Lower leg skin (tissue), 3 donors: ENCODE measurements around the gene IQCC.

ENCODE experiments used
- CTCF ChIP-seq, 3 donors: fragments of 450-650 bp; IDR thresholded peaks; one replicate each; pipeline ENCODE4 v1.5.1; 2016; ENCODE audit warnings: antibody characterized with exemption in 3 of 3, mild to moderate bottlenecking in 3 of 3, moderate library complexity in 2 of 3
- POLR2A ChIP-seq, 2 donors: fragments of 450-650 bp; IDR thresholded peaks; one replicate each; pipeline ENCODE4 v1.6.1; 2016 to 2017; ENCODE audit warnings: antibody characterized with exemption in 2 of 2, mild to moderate bottlenecking in 1 of 2, moderate library complexity in 1 of 2

- TF ChIP-seq CTCF (IDR thresholded peaks at IDR 0.05) (no peak), POLR2A (IDR thresholded peaks at IDR 0.05) (no peak)
Measured at GRCh38 chr1:32194984-32195383, 10.5 kb upstream of the IQCC start.
